ENCODE measurements around the gene SLC52A3.
A peak's percentile ranks its signal among the peaks of the same experiment; 100 is the strongest.
"Not testable (repeated sequence)": the region's sequence is repeated elsewhere in the genome, so short reads cannot be mapped to it uniquely, and the experiment has no call there.

SLC52A3 gene

DNA sequence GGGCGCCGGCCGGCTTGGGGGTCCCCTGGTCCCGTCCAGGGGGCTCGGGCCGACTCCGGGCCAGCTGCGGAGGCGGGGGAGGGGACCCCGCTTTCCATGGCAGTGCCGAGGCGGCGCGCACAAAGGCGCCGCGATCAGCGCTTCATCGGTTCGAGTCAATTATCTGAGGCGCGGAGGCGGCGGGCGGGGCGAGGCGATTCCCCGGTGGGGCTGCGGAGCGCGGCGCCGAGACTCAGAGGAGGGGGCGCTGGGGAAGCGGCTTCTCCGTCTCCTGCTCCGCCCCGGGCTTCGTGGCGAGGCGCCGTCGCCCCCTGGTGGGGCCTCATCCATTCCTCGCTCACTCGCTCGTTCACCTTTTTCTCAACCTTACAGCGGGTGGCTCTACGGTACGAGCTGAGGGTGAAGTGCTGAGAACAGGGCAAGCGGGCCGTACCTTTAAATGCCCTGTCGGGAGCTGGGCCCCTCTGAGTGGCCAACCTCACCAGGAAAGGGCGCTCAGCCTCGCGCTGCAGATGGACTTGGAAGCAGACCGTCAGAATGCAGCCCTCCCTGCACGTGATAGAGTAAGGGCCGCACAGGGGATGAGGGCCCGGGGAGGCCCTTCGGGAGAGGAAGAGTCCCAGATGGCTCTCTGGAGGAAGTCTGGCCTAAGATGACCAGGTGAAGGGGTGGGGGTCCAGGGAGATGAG, 39.9 kb downstream of the SLC52A3 start:
- DNase-seq (ENCODE audit: low read depth in 2 of 2) = peak; percentile 28 to 56

DNA sequence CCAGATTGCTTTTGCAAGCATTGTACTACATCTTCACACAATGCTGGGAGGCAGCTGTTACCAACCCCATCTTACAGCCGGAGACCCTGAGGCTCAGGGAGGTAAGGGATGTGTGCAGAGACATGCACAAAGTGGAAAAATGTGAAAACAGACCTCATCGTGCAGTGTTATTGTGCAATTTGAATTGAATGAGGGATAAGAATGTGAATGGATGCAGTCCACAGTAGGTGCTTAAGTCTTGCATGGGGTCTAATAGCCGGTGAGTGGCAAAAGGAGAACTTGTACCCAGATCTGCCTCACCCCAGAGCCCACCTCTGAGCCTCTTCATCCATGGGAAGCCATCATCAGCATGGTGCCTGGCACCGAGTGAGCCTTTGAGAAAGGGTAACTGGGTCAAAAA, 42.1 kb downstream of the SLC52A3 start:
- DNase-seq (ENCODE audit: low read depth in 2 of 2) = no peak

GRCh38 chr20:725491-725890, 42.8 kb downstream of the SLC52A3 start:
- no peak for DNase-seq (ENCODE audit: low read depth in 2 of 2)

DNA sequence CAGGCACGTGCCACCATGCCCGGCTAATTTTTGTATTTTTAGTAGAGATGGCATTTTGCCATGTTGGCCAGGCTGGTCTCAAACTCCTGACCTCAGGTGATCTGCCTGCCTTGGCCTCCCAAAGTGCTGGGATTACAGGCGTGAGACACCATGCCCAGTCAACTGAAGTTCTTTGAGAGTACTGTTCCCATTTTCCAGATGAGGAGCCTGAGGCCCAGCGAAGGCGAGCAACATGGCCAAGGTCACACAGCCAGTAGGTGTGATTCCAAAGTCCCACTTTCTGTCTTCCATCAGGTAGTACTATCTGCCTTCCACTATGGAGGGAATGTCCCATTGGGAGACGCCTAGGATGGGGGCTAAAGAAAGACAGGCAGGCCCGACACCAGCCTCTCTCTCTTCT, 43.5 kb downstream of the SLC52A3 start:
- not testable (repeated sequence) for DNase-seq (ENCODE audit: low read depth in 2 of 2)

DNA sequence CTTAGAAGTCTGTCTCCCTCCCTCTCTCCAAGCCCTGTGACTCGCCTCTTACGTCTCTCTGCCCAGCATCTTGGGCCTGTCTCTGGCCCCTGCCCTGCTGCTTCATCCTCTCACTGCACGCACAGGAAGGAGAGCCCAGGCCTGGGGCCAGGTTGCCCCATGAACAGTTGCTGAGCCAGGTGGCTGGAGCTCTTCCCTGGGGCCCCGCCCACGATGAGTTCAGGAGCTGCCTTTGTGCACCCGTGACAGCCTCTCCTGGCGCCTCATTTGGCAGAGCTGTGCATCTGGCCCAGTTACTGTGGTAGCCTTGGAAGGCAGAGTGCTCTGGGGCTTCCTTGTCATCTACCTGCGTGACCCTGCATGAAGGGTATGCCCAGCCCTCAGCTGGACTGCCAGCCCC, 44.5 kb downstream of the SLC52A3 start:
- no peak for DNase-seq (ENCODE audit: low read depth in 2 of 2)

DNA sequence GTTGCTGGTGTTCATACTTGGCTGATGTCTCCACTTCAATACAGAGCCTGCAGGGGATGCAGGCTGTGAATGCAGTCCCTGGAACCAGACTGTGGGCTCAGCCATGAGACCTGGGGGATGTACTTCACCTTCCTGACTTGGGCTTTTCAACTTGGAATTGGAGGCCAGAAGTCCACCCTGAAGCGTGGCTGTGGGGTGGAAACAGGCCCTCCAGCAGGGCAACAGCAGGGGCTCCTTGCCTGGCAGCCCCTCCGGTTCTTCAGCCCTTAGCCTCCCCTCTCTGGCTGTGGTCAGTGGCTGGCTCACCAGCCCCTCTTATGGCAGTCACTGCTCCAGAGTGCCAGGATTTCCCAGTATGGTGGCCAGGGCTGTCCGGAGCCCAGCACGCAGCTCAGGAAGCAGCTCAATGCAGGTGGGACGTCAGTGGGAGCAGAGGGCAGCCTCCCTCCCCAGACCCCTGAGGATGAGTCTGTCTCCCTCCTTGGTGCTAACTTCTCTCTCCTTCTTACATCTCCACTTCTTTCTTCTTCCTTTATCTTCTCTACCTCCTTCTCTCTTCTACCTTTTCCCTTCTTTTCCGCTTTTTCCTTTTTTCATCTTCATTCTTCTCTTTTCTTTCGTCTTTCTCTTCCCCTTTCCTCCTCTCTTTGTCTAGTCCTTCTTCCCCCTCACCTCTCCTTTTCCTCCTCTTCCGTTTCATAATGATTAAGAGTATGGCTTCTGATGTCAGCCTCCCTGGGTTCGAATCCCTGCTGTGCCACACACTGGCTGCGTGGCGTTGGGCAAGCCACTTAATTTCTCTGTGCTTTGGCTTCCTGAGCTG, 45.3 kb downstream of the SLC52A3 start:
- no peak for DNase-seq (ENCODE audit: low read depth in 2 of 2)

DNA sequence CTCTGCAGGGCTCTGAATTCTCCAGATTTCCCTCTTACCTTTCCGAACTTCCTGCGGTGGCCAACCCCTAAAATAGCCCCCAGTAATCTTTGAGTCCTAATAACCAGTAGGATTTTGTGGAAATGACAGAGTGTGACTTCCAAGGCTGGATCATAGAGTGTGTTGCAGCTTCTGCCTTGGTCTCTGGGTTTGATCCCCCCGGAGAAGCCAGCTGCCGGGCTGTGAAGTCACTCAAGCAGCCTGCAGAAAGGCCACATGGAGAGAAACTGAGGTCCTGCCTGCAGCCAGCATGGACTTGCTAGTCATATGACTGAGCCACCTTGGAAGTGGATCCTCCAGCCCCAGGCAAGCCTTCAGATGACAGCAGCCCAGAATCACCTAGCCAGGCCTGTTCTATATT, 46.4 kb downstream of the SLC52A3 start:
- DNase-seq (ENCODE audit: low read depth in 2 of 2) = no peak

- DNase-seq (ENCODE audit: low read depth in 2 of 2) = no peak
Observed at GRCh38 chr20:719816-720215, 48.5 kb downstream of the SLC52A3 start.

DNA sequence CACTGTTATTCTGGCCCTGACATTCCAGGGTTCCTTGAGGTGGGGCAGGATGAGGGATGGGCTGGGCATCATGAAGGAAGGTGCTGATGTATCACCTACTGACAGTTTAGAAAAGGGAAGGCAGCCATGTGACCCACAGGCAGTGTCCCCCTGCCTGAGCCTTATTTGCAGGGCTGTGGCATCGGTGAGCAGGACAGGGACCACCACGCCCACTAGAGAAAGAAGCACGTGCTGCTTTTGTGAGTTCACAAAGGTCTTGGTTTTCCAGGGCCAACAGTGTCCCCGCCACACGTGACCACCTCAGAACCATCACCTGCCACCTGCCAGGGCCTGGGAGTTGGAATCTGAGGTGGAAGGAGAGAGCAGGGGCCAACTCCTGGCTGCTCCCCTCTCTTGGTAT, 49.2 kb downstream of the SLC52A3 start:
- no peak for DNase-seq (ENCODE audit: low read depth in 2 of 2)

- DNase-seq (ENCODE audit: low read depth in 2 of 2) = no peak
Observed at GRCh38 chr20:717832-718231, 50.5 kb downstream of the SLC52A3 start.

DNA sequence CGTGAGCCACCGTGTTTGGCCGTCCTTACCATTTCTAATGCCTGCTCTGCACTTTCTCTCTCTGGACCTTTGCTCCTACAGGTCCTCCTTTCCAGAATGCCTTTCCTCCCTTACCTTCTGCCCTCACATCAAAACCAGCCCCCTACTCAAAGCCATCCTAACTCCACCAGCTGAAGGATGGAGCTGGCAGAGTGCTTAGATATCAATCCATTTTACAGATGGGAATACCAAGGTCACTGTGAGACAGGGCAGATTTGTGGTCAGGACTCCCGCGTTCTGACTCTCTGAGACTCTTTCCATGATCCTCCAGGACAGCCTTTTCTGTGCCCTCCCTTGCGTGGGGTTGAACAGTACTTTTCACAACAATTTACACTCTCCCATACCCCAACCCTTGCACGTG, 51.0 kb downstream of the SLC52A3 start:
- DNase-seq (ENCODE audit: low read depth in 2 of 2) = no peak

DNA sequence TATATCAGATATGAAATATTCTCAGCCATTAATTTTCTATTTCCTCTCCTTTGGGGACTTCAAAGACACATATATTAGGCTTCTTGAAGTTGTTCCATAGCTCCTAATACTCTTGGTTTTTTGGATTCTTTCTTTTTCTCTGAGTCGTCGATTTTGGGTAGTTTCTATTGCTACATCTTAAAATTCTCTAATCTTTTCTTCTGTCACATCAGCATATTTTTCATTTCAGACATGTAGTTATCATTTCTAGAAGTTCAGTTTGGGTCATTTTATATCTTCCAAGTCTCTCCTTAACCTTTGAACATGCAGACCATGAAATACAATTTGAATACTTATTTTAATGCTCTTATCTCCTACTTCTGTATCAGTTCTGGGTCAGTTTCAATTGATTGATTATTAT, 53.8 kb downstream of the SLC52A3 start:
- no peak for DNase-seq (ENCODE audit: low read depth in 2 of 2)

DNA sequence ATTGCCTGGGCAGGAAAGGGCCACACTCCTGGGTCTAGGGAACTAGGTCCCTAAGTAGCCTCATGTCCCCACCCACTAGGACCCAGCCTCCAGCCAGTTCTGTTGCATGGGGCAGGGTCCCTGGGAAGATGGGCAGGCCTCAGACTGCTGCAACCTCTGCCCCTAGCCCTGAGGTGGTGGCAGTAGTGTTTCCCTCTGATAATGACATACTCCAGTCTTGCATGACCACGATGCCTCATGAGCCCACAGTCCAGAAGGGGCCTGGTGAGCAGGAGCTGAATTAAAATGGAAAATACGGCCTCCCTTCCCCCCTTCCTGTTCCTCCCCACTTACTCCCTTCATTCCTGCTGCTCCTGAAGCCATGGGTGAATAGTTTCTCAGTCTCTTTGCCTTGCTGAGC, 56.7 kb downstream of the SLC52A3 start:
- no peak for DNase-seq (ENCODE audit: low read depth in 2 of 2)

DNA sequence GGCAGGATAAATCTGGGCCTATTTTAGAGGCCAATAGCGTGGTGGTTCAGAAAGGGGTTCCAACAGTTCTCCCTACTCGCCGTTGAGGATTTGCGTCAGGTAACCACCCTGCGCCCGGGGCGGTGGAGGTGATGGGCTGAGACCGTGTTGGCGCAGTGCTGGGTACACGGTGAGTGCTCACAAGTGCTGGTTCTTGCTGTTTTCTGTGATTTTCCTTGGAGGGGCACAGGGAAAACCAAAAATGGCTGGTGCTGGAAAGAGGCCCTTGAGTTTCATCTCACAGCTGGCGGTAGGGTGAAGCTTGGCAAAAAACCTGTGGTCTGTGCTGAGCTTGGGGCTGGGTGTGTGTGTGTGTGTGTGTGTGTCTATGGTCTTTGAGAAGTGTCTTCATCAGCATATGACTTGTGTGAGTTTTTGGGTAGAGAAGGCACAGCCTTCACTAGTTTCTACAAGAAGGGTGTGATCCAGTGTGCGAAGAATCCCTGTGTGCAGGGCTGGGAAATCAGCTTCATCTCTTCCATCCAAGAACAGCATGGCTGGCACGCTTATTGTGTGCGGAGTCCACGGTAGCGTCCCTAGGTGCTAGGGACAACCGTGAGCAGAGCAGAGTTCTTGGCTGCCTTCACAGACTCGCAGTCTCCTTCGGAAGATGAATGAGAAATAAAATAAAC, 57.4 kb downstream of the SLC52A3 start:
- no peak for DNase-seq (ENCODE audit: low read depth in 2 of 2)

Data from stimulated activated CD4-positive, alpha-beta T cell treated with anti-CD3 and anti-CD28 coated beads, Interleukin-12 subunit alpha, Interleukin-12 subunit beta, amount 100 ng/mL, for 24 hours (primary cell).